ENCODE measurements around the gene MAGOHB. TPM values are rescaled to one million over a fixed set of nuclear protein-coding genes. Genes with fewer than 3 reads are reported as not detected.

MAGOHB gene
- total and polyA plus RNA-seq, 2 of the 4 experiments (the other 2 are of a cell fraction) = 6.3 to 20.3 TPM

- ChIA-PET CTCF (no interaction called here), POLR2A (ENCODE audit: unreplicated experiment) (no interaction called here)
- H2AFZ ChIP-seq (replicated peaks; ENCODE audit: low read length, poor library complexity) = no peak overlapping the region
- no TSS peak for BruUV-seq (replicated peaks)
- peak overlapping the region; percentile 10 for H2BK5ac ChIP-seq (ENCODE audit: low read depth, low read length, poor library complexity, severe bottlenecking)
- intact Hi-C loops (cut with micrococcal nuclease) = no loop called here
- H4K8ac ChIP-seq (ENCODE audit: low read depth in 2 of 2, low read length in 2 of 2) = no peak overlapping the region
- H2BK20ac ChIP-seq (ENCODE audit: low read depth, low read length) = peak overlapping the region; percentile 57; the same call in 1 of the 2 replicates
- H3K4me1 ChIP-seq (ENCODE audit: control insufficient read depth, insufficient read depth, low read length) = peaks cover 8% of the 10 kb centered on the region; the same call in 1 of the 2 replicates
- H3K27me3 ChIP-seq (ENCODE audit: control insufficient read depth, insufficient read depth, low read length) = no peaks in the 10 kb centered on the region
- H3K56ac ChIP-seq (ENCODE audit: extremely low read depth, insufficient read depth, low read length) = no peak overlapping the region
- H3K4me2 ChIP-seq (ENCODE audit: low read depth, low read length) = no peak overlapping the region
- no peak overlapping the region for H3K14ac ChIP-seq (replicated peaks; ENCODE audit: low read depth, low read length)
- H4K5ac ChIP-seq (ENCODE audit: low read depth, low read length) = no peak overlapping the region
- no peak overlapping the region for H3K9ac ChIP-seq (ENCODE audit: low read depth, low read length)
- H2AK9ac ChIP-seq (replicated peaks; ENCODE audit: low read depth, low read length, poor library complexity) = no peak overlapping the region
- no peaks in the 10 kb centered on the region for H4K20me1 ChIP-seq (ENCODE audit: insufficient read depth, low read length)
- no peaks in the 10 kb centered on the region for H3K9me1 ChIP-seq (ENCODE audit: insufficient read depth, low read length)
- no peak overlapping the region for H3K23ac ChIP-seq (ENCODE audit: low read depth, low read length)
- in situ Hi-C loops (cut with MboI; ENCODE audit: low sequenced_read_pairs) = no loop called here
- H3K4me3 ChIP-seq (ENCODE audit: insufficient read depth, low read depth, low read length) = no peak overlapping the region
- WGBS, 2 experiments (ENCODE audit: extremely low coverage in 2 of 2, insufficient read length in 1 of 2) = no CpG with 5 or more reads among the region's 3 CpGs
- H4K91ac ChIP-seq (ENCODE audit: insufficient read depth, low read depth, low read length) = no peak overlapping the region
- H3K4ac ChIP-seq (ENCODE audit: low read depth, low read length) = no peak overlapping the region
- H3K79me1 ChIP-seq (ENCODE audit: low read depth in 1 of 2, low read length in 2 of 2) = no peaks in the 10 kb centered on the region
- ATAC-seq (ENCODE audit: low read depth) = no peak
- peak overlapping the region; percentile 43; the same call in 1 of the 3 replicates for H2BK15ac ChIP-seq (ENCODE audit: low read depth, low read length)
- no peak for DNase-seq
- H3K18ac ChIP-seq (ENCODE audit: low read depth, low read length) = peak overlapping the region; percentile 35; the same call in 1 of the 2 replicates
- H2BK120ac ChIP-seq (ENCODE audit: low read depth, low read length) = 0 out of 2 replicates have a peak overlapping the region, but pooled peaks have one; percentile 5
- H2AK5ac ChIP-seq (ENCODE audit: low read depth, low read length) = no peak overlapping the region
- dilution Hi-C loops (cut with HindIII; ENCODE audit: low sequenced_read_pairs, unreplicated experiment) = no loop called here
- H3K36me3 ChIP-seq (ENCODE audit: control insufficient read depth, insufficient read depth, low read length) = no peaks in the 10 kb centered on the region
- TF ChIP-seq BHLHE40 (IDR thresholded peaks at IDR 0.05; ENCODE audit: low read depth, low read length) = no peak
- no peak for TF ChIP-seq MAZ (IDR thresholded peaks at IDR 0.05; ENCODE audit: borderline replicate concordance, low read depth, low read length)
- no peak for TF ChIP-seq CEBPB (IDR thresholded peaks at IDR 0.05; ENCODE audit: low read depth, low read length)
- TF ChIP-seq ELK1 (IDR thresholded peaks at IDR 0.05; ENCODE audit: borderline replicate concordance, low read depth, low read length) = no peak
- no peak for TF ChIP-seq RAD21 (IDR thresholded peaks at IDR 0.05; ENCODE audit: low read length)
- no peak for TF ChIP-seq CTCF (conservative IDR thresholded peaks at IDR 0.05; ENCODE audit: low read depth, low read length)
- TF ChIP-seq RFX5 (IDR thresholded peaks at IDR 0.05; ENCODE audit: low read depth, low read length) = no peak
- TF ChIP-seq FOS (IDR thresholded peaks at IDR 0.05; ENCODE audit: low read depth, low read length) = no peak
- no peak for TF ChIP-seq USF2 (IDR thresholded peaks at IDR 0.05; ENCODE audit: low read depth, low read length)
- TF ChIP-seq MAFK (IDR thresholded peaks at IDR 0.05; ENCODE audit: low read depth, low read length) = no peak
- no peak for TF ChIP-seq CHD1 (IDR thresholded peaks at IDR 0.05; ENCODE audit: low read depth, low read length)
- TF ChIP-seq POLR2A (IDR thresholded peaks at IDR 0.05; ENCODE audit: low read depth, low read length) = no peak
- no peak for TF ChIP-seq SMC3 (IDR thresholded peaks at IDR 0.05; ENCODE audit: low read depth, low read length)
- no peak for TF ChIP-seq MXI1 (IDR thresholded peaks at IDR 0.05; ENCODE audit: borderline replicate concordance, low read depth, low read length)
- no peak for TF ChIP-seq RCOR1 (IDR thresholded peaks at IDR 0.05; ENCODE audit: insufficient replicate concordance, low read length)
- no peak for TF ChIP-seq NFE2L2 (IDR thresholded peaks at IDR 0.05; ENCODE audit: low read depth, low read length)
- no peaks in the 10 kb centered on the region for H3K9me3 ChIP-seq (ENCODE audit: control insufficient read depth, insufficient read depth, low read length)
- no peak overlapping the region for H3K27ac ChIP-seq (ENCODE audit: insufficient read depth, low read length)
Measured at GRCh38 chr12:10636124-10636523, 22.7 kb upstream of the MAGOHB start.
